Astrocyte (in vitro differentiated cells and primary cell): Measurements from ENCODE around the gene MBNL1.

Experiments
- EZH2 ChIP-seq: IDR thresholded peaks from 2 replicates; pipeline ENCODE4 v1.6.1; 2012; ENCODE audit warnings: mild to moderate bottlenecking, low read length, inconsistent platforms; ENCODE audit not compliant: insufficient read depth
- TF ChIP-seq, protein P1 (sequence below): IDR thresholded peaks from 2 replicates; pipeline ENCODE4 v1.5.1; 2011; ENCODE audit warnings: low read depth, mild to moderate bottlenecking, inconsistent platforms, low read length, moderate library complexity; ENCODE audit not compliant: insufficient read depth

DNA sequence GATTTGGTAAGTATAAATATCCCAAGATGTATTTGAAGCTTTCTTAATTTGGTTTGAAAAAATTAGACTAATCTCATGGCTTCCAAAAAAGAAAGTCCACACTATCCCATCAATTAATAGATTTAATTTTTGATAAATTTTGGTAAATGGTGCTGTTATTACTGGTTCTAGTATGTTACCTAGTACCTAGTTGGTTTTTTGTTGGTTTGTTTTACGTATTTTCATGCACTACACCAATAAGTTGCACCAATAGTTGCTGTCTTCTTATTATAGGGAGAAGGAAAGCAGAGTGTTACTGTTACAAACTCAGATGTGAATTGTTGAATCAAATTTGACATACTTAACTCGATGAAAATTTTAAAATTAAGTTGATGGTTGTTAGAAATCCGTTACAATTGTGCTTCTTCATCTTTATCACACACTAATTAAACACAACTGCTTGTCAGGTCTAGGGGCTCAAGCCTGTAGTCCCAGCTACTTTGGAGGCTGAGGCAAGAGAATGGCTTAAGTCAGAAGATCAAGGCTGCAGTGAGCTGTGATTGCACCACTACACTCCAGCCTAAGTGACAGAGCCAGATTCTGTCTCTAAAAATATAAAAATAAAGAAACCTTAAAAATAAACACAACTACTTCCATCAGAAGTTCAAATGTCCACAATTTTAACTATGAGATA lies 23.1 kb upstream of the MBNL1 start:
- TF ChIP-seq, protein P1, sequence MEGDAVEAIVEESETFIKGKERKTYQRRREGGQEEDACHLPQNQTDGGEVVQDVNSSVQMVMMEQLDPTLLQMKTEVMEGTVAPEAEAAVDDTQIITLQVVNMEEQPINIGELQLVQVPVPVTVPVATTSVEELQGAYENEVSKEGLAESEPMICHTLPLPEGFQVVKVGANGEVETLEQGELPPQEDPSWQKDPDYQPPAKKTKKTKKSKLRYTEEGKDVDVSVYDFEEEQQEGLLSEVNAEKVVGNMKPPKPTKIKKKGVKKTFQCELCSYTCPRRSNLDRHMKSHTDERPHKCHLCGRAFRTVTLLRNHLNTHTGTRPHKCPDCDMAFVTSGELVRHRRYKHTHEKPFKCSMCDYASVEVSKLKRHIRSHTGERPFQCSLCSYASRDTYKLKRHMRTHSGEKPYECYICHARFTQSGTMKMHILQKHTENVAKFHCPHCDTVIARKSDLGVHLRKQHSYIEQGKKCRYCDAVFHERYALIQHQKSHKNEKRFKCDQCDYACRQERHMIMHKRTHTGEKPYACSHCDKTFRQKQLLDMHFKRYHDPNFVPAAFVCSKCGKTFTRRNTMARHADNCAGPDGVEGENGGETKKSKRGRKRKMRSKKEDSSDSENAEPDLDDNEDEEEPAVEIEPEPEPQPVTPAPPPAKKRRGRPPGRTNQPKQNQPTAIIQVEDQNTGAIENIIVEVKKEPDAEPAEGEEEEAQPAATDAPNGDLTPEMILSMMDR = no peak
- no peak for TF ChIP-seq EZH2
